ENCODE measurements around the gene TMEM61. TPM values are rescaled to one million over a fixed set of nuclear protein-coding genes. Genes with fewer than 3 reads are reported as not detected.

Gene TMEM61
- polyA plus RNA-seq, 1 experiment, result not detected

DNA sequence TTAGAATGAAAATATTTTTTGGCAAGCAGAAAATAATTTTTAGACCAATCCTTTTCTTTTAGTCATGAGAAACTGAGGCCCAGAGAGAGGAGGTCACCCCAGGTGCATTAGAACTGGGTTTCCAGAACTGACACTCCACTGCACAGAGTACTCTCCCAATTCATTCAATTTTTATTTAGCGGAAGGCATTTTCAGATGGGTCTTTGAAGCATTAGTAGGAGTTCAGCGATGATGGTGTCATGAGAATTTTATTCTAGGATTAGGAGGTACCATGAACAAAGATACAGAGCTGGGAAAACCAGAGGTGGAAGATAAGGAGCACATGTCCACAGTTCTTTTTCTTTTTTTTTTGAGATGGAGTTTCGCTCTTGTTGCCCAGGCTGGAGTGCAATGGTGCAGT, 61.2 kb downstream of the TMEM61 start:
- DNase-seq (ENCODE audit: low read depth), result no peak
- H3K36me3 ChIP-seq (ENCODE audit: control insufficient read depth, insufficient read depth, low read length), result no peaks in the 10 kb centered on the region
- CTCF ChIA-PET, result interaction anchor here (1.6 kb wide), 1 partner anchor 28 kb away, joined by 4 read pairs; no protein-coding TSS in a partner anchor
- TF ChIP-seq, protein P1, sequence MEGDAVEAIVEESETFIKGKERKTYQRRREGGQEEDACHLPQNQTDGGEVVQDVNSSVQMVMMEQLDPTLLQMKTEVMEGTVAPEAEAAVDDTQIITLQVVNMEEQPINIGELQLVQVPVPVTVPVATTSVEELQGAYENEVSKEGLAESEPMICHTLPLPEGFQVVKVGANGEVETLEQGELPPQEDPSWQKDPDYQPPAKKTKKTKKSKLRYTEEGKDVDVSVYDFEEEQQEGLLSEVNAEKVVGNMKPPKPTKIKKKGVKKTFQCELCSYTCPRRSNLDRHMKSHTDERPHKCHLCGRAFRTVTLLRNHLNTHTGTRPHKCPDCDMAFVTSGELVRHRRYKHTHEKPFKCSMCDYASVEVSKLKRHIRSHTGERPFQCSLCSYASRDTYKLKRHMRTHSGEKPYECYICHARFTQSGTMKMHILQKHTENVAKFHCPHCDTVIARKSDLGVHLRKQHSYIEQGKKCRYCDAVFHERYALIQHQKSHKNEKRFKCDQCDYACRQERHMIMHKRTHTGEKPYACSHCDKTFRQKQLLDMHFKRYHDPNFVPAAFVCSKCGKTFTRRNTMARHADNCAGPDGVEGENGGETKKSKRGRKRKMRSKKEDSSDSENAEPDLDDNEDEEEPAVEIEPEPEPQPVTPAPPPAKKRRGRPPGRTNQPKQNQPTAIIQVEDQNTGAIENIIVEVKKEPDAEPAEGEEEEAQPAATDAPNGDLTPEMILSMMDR (IDR thresholded peaks at IDR 0.05; ENCODE audit: insufficient read depth, low read depth, low read length), result no peak
- H3K27me3 ChIP-seq (ENCODE audit: control insufficient read depth, insufficient read depth, low read length), result peaks cover 42% of the 10 kb centered on the region
- POLR2A ChIA-PET, result no interaction called here
- H3K4me3 ChIP-seq (ENCODE audit: low read depth, low read length), result no peak overlapping the region

Other genes starting within 250 kb of the TMEM61 start
- 3.7 and 3.9 TPM in 2 replicates for gene PARS2, start 216.1 kb upstream of the TMEM61 start, polyA plus RNA-seq (2011; rRNA removed)
- gene TTC22, start 179.3 kb upstream of the TMEM61 start, polyA plus RNA-seq (2011; rRNA removed), result not detected in 2 replicates
- gene DHCR24, start 93.4 kb upstream of the TMEM61 start, polyA plus RNA-seq (2011; rRNA removed), result 43.3 and 75.0 TPM in 2 replicates
- gene BSND, start 18.3 kb downstream of the TMEM61 start, polyA plus RNA-seq (2011; rRNA removed), result not detected in 2 replicates
- gene PCSK9, start 58.9 kb downstream of the TMEM61 start, polyA plus RNA-seq (2011; rRNA removed), result 0.07 and 0.11 TPM in 2 replicates
- 8.4 and 14.1 TPM in 2 replicates for gene USP24, start 234.7 kb downstream of the TMEM61 start, polyA plus RNA-seq (2011; rRNA removed)